AG04449 (cell line): ENCODE data around the gene SLC13A3.
A peak's percentile ranks its signal among the peaks of the same experiment; 100 is the strongest.
"Not testable (repeated sequence)": the region's sequence is repeated elsewhere in the genome, so short reads cannot be mapped to it uniquely, and the experiment has no call there.

ENCODE experiments used
- CTCF ChIA-PET: fragments of 350-600 bp; formaldehyde crosslinking; extraction: SDS; loops from one replicate; lab custom pipeline; 2021; ENCODE audit warnings: antibody characterized with exemption; lab: Yijun Ruan, JAX
- POLR2A ChIA-PET: fragments of 400-600, 350-600 bp; formaldehyde crosslinking; extraction: SDS; loops from one replicate; lab custom pipeline; 2020; ENCODE audit warnings: antibody characterized with exemption, inconsistent platforms; lab: Yijun Ruan, JAX
- DNase-seq: peaks from one replicate; pipeline ENCODE4 v3.0.0-alpha.2; 2010; ENCODE audit warnings: low read depth, low spot score
- H3K4me3 ChIP-seq: 2 replicates; pipeline ENCODE4 v1.5.1; 2011; ENCODE audit warnings: low read depth, mild to moderate bottlenecking, control low read depth, low read length
- TF ChIP-seq, protein P1 (sequence below): IDR thresholded peaks from one replicate; pipeline ENCODE4 v1.5.1; 2011; ENCODE audit warnings: mild to moderate bottlenecking, moderate library complexity, low read length, control low read depth, inconsistent platforms; ENCODE audit not compliant: insufficient read depth; ENCODE audit errors: missing control alignments

SLC13A3 gene

DNA sequence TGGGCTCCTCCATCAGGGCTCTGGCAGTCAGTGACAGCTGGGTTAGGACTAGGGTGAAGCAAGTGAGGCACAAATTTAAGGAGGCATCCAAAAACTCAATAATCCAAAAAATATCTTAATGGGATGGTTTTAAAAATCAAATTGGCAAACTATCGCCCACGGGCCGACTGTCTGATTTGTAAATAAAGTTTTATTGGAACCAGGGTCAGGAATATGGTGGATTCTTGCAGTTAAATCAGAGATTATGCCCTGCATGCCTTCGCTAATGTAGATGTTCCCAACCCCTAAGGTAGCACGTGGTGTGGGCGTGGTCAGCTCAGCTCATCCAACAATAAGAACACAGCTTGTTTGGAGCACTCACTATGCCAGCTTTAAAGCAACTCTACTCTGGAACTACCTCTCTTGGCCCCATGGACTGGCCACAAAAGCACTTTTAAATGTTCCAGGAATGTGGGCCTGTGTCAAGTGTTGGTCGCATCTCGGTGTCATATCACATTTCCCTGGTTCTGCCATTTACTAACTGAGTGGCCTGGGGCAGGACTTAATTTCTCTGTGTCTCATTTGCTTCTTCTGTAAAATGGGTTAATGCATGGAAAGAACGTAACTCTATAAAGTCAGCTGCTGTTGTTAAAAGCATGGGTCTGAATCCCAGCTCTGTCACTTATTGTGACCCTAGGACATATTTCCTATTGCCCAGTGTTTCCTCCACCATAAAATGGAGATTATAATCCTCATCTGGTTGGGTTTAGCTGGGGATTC lies 31.0 kb upstream of the SLC13A3 start:
- TF ChIP-seq, protein P1, sequence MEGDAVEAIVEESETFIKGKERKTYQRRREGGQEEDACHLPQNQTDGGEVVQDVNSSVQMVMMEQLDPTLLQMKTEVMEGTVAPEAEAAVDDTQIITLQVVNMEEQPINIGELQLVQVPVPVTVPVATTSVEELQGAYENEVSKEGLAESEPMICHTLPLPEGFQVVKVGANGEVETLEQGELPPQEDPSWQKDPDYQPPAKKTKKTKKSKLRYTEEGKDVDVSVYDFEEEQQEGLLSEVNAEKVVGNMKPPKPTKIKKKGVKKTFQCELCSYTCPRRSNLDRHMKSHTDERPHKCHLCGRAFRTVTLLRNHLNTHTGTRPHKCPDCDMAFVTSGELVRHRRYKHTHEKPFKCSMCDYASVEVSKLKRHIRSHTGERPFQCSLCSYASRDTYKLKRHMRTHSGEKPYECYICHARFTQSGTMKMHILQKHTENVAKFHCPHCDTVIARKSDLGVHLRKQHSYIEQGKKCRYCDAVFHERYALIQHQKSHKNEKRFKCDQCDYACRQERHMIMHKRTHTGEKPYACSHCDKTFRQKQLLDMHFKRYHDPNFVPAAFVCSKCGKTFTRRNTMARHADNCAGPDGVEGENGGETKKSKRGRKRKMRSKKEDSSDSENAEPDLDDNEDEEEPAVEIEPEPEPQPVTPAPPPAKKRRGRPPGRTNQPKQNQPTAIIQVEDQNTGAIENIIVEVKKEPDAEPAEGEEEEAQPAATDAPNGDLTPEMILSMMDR, result no peak
- ChIA-PET POLR2A (no interaction called here), CTCF (interaction anchor here (1.2 to 5.6 kb wide), 3 partner anchors 14 to 553 kb away, joined by 3 to 61 read pairs (median 25); no protein-coding TSS in a partner anchor)
- no peak for DNase-seq
- H3K4me3 ChIP-seq, result no peak overlapping the region

DNA sequence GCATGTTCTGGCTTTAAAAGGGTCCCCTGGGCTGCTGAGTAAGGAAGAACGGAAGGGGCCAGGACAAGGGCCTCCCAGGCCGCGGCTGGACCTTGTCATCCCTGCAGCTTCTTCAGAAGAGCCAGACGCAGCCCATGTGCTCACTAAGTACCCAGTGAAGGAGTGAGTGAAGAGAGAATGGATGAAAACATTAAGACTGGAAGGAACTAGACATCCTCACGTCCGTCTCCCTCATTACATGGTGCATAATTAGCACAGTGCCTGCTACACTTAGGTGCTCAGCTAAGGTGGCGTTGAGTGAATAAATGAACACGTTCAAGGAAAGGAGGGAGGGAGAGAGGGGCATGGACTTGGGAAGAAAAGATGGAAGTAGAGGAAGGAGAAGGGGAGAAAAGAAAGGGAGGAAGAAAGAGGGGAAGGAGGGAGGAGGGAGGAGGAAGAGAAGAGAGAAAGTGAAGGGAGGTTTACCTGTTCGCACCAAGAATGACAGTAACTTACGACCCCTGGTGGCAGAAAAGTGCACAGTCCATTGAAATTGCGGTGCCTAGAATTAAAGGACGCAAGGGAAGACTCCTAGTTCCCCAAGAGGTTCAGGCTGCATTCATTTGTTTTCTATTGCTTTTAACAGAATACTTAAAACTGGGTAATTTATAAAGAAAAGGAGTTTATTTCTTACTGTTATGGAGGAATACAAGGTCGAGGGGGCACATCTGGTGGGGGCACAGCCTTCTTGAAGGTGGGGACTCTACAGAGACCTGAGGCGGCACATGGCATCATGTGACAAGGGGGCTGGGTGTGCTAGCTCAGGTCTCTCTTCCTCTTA lies 30.0 kb upstream of the SLC13A3 start:
- no peak for DNase-seq
- TF ChIP-seq, protein P1, result peak; percentile 74
- no peak overlapping the region for H3K4me3 ChIP-seq
- ChIA-PET CTCF (interaction anchor here (1.0 to 5.6 kb wide), 10 partner anchors 8 to 549 kb away, joined by 3 to 61 read pairs (median 4); partner anchors contain the start of gene TP53RK), POLR2A (no interaction called here)

DNA sequence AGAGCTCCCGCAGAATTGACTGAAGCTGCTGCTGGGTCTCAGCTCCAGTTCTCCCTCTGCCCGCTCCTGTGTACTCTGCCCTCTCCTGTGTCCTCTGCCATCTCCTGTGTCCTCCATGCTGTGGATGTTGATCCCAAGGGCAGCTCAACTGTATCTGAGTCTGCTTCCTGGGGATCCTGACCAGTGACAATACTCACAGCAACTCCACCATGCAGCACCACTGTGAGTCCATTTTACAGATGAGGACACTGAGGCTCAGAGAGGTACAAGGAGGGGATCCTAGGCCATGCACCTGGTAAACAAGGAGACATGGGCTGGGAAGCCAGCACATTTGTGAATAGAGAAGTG lies 29.4 kb upstream of the SLC13A3 start:
- ChIA-PET POLR2A (no interaction called here), CTCF (interaction anchor here (0.8 to 5.6 kb wide), 11 partner anchors 8 to 548 kb away, joined by 3 to 61 read pairs (median 4); partner anchors contain the start of gene TP53RK)
- H3K4me3 ChIP-seq, result no peak overlapping the region
- DNase-seq, result no peak
- TF ChIP-seq, protein P1, result no peak

- no peak overlapping the region for H3K4me3 ChIP-seq
- ChIA-PET POLR2A (no interaction called here), CTCF (interaction anchor here (4.7 to 5.6 kb wide), 2 partner anchors 10 to 157 kb away, joined by 25 to 61 read pairs; no protein-coding TSS in a partner anchor)
- TF ChIP-seq, protein P1, result no peak
- no peak for DNase-seq
These were observed 27.3 kb upstream of the SLC13A3 start for GRCh38 chr20:46678516-46678915.

GRCh38 chr20:46677608-46678007 lies 26.3 kb upstream of the SLC13A3 start:
- ChIA-PET POLR2A (interaction anchor here (0.6 kb wide), 1 partner anchor 83 kb away, joined by 4 read pairs; no protein-coding TSS in a partner anchor), CTCF (no interaction called here)
- DNase-seq, result no peak
- TF ChIP-seq, protein P1, result no peak
- H3K4me3 ChIP-seq, result no peak overlapping the region

- CTCF ChIA-PET, H3K4me3 ChIP-seq, DNase-seq, POLR2A ChIA-PET: not testable (repeated sequence)
These were observed 25.5 kb upstream of the SLC13A3 start for GRCh38 chr20:46676649-46677316.
